Sigmoid colon (tissue), 7 donors: ENCODE data around the gene POLN. TPM values are rescaled to one million over a fixed set of nuclear protein-coding genes. Genes with fewer than 3 reads are reported as not detected.
"Not testable (repeated sequence)": the region's sequence is repeated elsewhere in the genome, so short reads cannot be mapped to it uniquely, and the experiment has no call there.

Source experiments
- DNase-seq: peaks from one replicate; pipeline ENCODE4 v3.0.0-alpha.2; 2019
- H3K27ac ChIP-seq, 4 donors: fragments of 200-600 bp; sonication (generic); one replicate each; pipeline ENCODE4 v1.5.1; 2016 to 2019; ENCODE audit warnings: mild to moderate bottlenecking in 1 of 4
- H3K27me3 ChIP-seq, 3 donors: fragments of 200-600 bp; sonication (generic); one replicate each; pipeline ENCODE4 v1.5.1; 2019; ENCODE audit warnings: mild to moderate bottlenecking in 1 of 3
- H3K36me3 ChIP-seq, 4 donors: fragments of 200-600 bp; sonication (generic); one replicate each; pipeline ENCODE4 v1.5.1; 2016 to 2019
- H3K4me1 ChIP-seq, 4 donors: fragments of 200-600 bp; sonication (generic); one replicate each; pipeline ENCODE4 v1.5.1; 2017 to 2019
- H3K4me3 ChIP-seq, 4 donors: fragments of 200-600 bp; sonication (generic); one replicate each; pipeline ENCODE4 v1.5.1; 2017 to 2019; ENCODE audit warnings: mild to moderate bottlenecking in 2 of 4, moderate library complexity in 1 of 4
- H3K9me3 ChIP-seq, 4 donors: fragments of 200-600 bp in 3 of 4; sonication (generic) in 3 of 4; one replicate each; pipeline versions ENCODE4 v1.5.1 to v1.6.1; 2013 to 2019
- CTCF ChIP-seq, 4 experiments: fragments of 450-650 bp in 3 of 4; fragments of 200-600 bp in 1 of 4; IDR thresholded peaks; one replicate each; pipeline ENCODE4 v1.5.1; 2016 to 2019; ENCODE audit warnings: antibody characterized with exemption in 4 of 4, mild to moderate bottlenecking in 3 of 4, moderate library complexity in 2 of 4
- EP300 ChIP-seq, 4 donors: sonication (generic); formaldehyde crosslinking; IDR thresholded peaks; one replicate each; pipeline ENCODE4 v1.6.1; 2017; ENCODE audit warnings: antibody characterized with exemption in 4 of 4
- POLR2A ChIP-seq, 2 donors: fragments of 450-650 bp; IDR thresholded peaks; one replicate each; pipeline ENCODE4 v1.6.1; 2016; ENCODE audit warnings: antibody characterized with exemption in 2 of 2, mild to moderate bottlenecking in 2 of 2, moderate library complexity in 2 of 2
- POLR2AphosphoS5 ChIP-seq, 4 donors: sonication (generic); formaldehyde crosslinking; IDR thresholded peaks; one replicate each; pipeline ENCODE4 v1.6.1; 2017; ENCODE audit warnings: antibody characterized with exemption in 4 of 4
- WGBS, 2 donors: extraction: QIAGEN DNeasy Blood & Tissue Kit; methylation state at CpG; one replicate each; pipeline ENCODE4 v1.1.7; 2013; 5-methylcytosine and 5-hydroxymethylcytosine counted together
- intact Hi-C: fragments of 100-400 bp; cut with DNase I; formaldehyde crosslinking; loops from one replicate; pipeline ENCODE4 v1.15.1; 2023
- polyA plus RNA-seq, 3 donors: library from polyadenylated mRNA; stranded (reverse); fragments of 200-250 nt; gene quantifications; one replicate each; pipeline ENCODE4 v1.2.3, GENCODE V29; 2013
- total RNA-seq, 4 donors: library from RNA; depleted of rRNA; stranded (reverse); fragments of >200 nt; gene quantifications; one replicate each; pipeline ENCODE4 v1.1.0, GENCODE V29; 2016
- donor health status: healthy with polysubstance abuse.
- donor health status: Bipolar disorder and iron deficiency.
- donor health status: healthy.

POLN gene
- total and polyA plus RNA-seq, 7 donors = 0.60 to 9.4 (median 2.0) TPM; not detected in 1

- intact Hi-C loops = no loop called here
- H3K27me3 ChIP-seq = no peaks in the 10 kb centered on the region
- no peak for DNase-seq
- H3K9me3 ChIP-seq = no peaks in the 10 kb centered on the region
- peaks cover 0 to 4% (median 0%) of the 10 kb centered on the region in 4 donors for H3K36me3 ChIP-seq
- no peak for TF ChIP-seq POLR2AphosphoS5 (IDR thresholded peaks at IDR 0.05)
- TF ChIP-seq EP300 (IDR thresholded peaks at IDR 0.05) = no peak
- no peak for TF ChIP-seq CTCF (IDR thresholded peaks at IDR 0.05)
- TF ChIP-seq POLR2A (IDR thresholded peaks at IDR 0.05) = no peak
- H3K4me3 ChIP-seq = no peak overlapping the region
- no peaks in the 10 kb centered on the region for H3K4me1 ChIP-seq
- WGBS, 2 donors = 23 to 70% methylated on average over 19 of the region's 19 CpGs
- no peak overlapping the region for H3K27ac ChIP-seq
Measured at GRCh38 chr4:2163311-2163821, 78.6 kb downstream of the POLN start.

- H3K27me3 ChIP-seq, intact Hi-C loops, H3K4me1 ChIP-seq, H3K9me3 ChIP-seq, H3K27ac ChIP-seq, H3K36me3 ChIP-seq, H3K4me3 ChIP-seq, DNase-seq: not testable (repeated sequence)
- 95% methylated on average over 40 of the region's 40 CpGs for WGBS, 2 donors
Measured at GRCh38 chr4:2161092-2161703, 80.7 kb downstream of the POLN start.

GRCh38 chr4:2159931-2160330, 82.0 kb downstream of the POLN start:
- TF ChIP-seq POLR2A (IDR thresholded peaks at IDR 0.05) = no peak
- WGBS, 2 donors = 86 to 87% methylated on average over 2 of the region's 2 CpGs
- Histone ChIP-seq H3K4me1 (no peaks in the 10 kb centered on the region), H3K9me3 (no peaks in the 10 kb centered on the region), H3K4me3 (no peak overlapping the region), H3K27ac (no peak overlapping the region), H3K36me3 (no peaks in the 10 kb centered on the region), H3K27me3 (no peaks in the 10 kb centered on the region)
- DNase-seq = no peak
- intact Hi-C loops = no loop called here

- DNase-seq = no peak
- TF ChIP-seq CTCF (IDR thresholded peaks at IDR 0.05) (no peak), POLR2A (IDR thresholded peaks at IDR 0.05) (no peak), POLR2AphosphoS5 (IDR thresholded peaks at IDR 0.05) (no peak), EP300 (IDR thresholded peaks at IDR 0.05) (no peak)
Measured at GRCh38 chr4:2155246-2155645, 86.7 kb downstream of the POLN start.

GRCh38 chr4:2154215-2154740, 87.6 kb downstream of the POLN start:
- no peaks in the 10 kb centered on the region for H3K4me1 ChIP-seq
- WGBS, 2 donors = 78 to 84% methylated on average over 2 of the region's 2 CpGs
- no peaks in the 10 kb centered on the region for H3K9me3 ChIP-seq
- H3K27ac ChIP-seq = no peak overlapping the region
- H3K27me3 ChIP-seq = no peaks in the 10 kb centered on the region
- TF ChIP-seq CTCF (IDR thresholded peaks at IDR 0.05) = no peak
- no peak for TF ChIP-seq EP300 (IDR thresholded peaks at IDR 0.05)
- TF ChIP-seq POLR2AphosphoS5 (IDR thresholded peaks at IDR 0.05) = no peak
- no peak for TF ChIP-seq POLR2A (IDR thresholded peaks at IDR 0.05)
- H3K4me3 ChIP-seq = no peak overlapping the region
- H3K36me3 ChIP-seq = no peaks in the 10 kb centered on the region
- intact Hi-C loops = no loop called here
- DNase-seq = no peak

More at GRCh38 chr4:2155246-2155645, 86.7 kb downstream of the POLN start:
- Histone ChIP-seq H3K9me3 (no peaks in the 10 kb centered on the region), H3K36me3 (no peaks in the 10 kb centered on the region), H3K4me1 (no peaks in the 10 kb centered on the region), H3K4me3 (no peak overlapping the region), H3K27me3 (no peaks in the 10 kb centered on the region), H3K27ac (no peak overlapping the region)
- WGBS, 2 donors = 95 to 97% methylated on average over 7 of the region's 7 CpGs
- intact Hi-C loops = no loop called here

GRCh38 chr4:2151544-2151943, 90.4 kb downstream of the POLN start:
- Histone ChIP-seq H3K9me3 (no peaks in the 10 kb centered on the region), H3K27ac (no peak overlapping the region), H3K4me3 (no peak overlapping the region), H3K36me3 (no peaks in the 10 kb centered on the region), H3K4me1 (no peaks in the 10 kb centered on the region), H3K27me3 (no peaks in the 10 kb centered on the region)
- no peak for DNase-seq
- TF ChIP-seq EP300 (IDR thresholded peaks at IDR 0.05) = no peak
- no peak for TF ChIP-seq POLR2AphosphoS5 (IDR thresholded peaks at IDR 0.05)
- TF ChIP-seq POLR2A (IDR thresholded peaks at IDR 0.05) = no peak
- 75 to 79% methylated on average over 5 of the region's 5 CpGs for WGBS, 2 donors
- intact Hi-C loops = no loop called here
